HG02798 (cell line): Measurements from ENCODE around the gene MYCL.
"Not testable (repeated sequence)": the region's sequence is repeated elsewhere in the genome, so short reads cannot be mapped to it uniquely, and the experiment has no call there.

Source experiments
- ATAC-seq: cut with Tn5 transposase; IDR thresholded peaks from one replicate; pipeline ENCODE4 v1.9.1; 2021; ENCODE audit warnings: mild to moderate bottlenecking; ENCODE audit not compliant: unreplicated experiment, poor library complexity

The MYCL gene

DNA sequence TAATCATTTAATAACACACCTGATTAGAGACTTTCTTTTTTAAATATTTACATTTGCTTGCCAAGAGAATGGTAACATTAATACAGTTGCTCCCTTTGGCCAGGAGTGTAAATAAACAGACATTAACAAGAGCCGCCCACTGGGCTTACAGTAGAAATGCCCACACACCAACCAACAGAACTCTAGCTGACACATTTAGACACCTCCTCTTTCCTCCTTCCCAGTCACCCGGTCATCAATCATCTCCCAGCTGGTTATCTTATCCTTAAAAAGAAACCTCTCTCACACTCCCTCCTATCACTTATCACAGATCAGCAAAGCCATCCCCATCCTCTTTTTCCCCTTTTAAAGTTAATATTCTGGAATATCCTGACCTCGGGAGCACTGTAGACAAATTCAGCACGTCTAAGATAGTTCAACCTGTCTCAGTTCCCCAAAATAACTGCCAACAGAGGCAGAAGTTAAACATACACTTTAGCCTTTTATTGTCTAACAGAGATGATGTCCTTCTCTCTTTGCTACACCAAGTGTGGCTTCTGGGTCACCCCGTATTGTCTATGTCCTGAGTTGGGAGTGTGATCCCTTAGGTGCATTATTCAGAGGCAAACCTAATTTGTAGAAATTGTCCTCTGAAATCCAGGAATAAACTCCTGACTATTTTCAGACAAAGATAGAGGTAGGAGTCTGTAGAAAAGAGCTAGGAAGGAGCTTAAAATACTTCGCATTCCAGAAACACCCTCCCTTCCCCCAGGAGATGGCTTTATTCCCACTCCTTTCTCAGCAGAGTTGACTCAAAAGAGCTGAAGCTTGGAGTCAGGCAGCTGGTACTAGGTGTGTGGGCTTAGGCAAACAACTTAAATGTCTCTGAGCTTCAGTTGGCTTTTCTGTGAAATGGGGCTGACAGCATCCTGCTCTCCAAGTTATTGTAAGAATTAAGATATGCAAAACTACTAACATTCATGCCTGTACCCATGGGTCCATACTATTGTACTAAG lies 8.8 kb downstream of the MYCL start:
- no peak for ATAC-seq

DNA sequence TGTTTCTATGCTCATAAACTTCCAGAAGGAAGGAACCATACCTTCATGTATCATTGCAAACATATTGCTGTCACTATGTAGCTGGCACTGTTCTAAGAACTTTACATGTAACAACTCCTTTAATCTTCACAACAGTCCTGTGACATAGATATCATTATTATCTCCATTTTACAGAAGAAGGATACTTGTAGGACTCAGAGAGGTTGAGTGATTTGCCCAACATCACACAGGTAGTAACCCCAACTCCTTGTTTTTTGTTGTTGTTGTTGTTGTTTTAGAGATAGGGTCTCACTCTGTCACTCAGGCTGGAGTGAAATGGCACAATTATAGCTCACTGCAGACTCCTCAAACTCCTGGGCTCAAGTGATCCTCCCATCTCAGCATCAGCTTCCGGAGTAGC lies 10.8 kb downstream of the MYCL start:
- no peak for ATAC-seq

DNA sequence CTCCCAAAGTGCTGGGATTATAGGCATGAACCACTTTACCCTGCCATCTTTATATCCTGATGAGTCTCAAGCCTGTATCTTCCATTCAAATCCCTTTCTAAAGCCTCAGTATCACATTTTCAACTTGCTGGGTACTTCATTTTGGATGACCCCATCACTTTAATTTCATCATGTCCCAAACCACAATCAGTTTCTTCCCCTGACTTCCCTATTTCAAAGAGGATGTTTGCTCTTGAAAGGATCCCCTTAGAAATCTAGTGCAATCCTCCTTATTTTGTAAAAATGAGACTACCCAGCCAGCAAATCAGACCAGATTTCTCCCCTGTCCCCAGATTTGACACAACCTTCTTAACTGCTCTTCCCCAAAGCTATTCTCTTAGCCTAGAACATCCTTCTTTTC lies 11.4 kb downstream of the MYCL start:
- ATAC-seq, result no peak

DNA sequence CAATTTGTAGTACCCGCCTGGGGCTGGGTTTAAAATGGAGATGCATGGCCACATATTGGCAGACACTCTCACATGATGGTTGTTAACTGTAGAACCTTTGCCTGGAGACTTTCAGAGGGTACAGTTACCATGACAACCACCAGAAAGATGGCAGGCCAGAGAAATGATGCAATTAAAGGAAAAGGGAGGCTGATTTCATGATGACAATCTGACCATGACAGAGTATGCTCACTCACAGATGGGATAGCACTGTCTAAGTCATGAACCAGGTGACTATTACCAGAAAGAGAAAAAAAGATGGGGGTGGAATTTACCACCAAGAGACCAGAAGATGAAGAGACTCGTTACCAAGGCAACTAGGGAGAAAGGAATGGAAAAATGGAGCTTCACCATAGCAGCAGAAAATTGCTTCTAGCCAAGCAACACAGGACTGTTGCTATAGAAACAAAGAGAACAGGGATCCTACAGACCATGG lies 14.9 kb downstream of the MYCL start:
- no peak for ATAC-seq

DNA sequence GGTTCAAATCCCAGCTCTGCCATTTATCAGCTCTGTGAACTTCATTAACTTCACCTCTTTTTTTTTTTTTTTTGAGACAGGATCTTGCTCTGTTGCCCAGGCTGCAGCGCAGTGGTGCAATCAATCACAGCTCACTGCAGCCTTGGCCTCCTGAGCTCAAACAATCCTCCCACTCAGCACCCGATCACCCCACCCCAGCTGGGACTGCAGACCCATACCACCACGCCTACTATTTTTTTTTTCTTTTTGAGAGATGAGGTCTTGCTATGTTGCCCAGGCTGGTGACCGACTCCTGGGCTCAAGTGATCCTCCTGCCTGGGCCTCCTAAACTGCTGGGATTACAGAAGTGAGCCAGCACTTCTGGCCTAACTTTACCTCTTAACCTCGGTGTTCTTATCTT lies 16.2 kb downstream of the MYCL start:
- no peak for ATAC-seq

DNA sequence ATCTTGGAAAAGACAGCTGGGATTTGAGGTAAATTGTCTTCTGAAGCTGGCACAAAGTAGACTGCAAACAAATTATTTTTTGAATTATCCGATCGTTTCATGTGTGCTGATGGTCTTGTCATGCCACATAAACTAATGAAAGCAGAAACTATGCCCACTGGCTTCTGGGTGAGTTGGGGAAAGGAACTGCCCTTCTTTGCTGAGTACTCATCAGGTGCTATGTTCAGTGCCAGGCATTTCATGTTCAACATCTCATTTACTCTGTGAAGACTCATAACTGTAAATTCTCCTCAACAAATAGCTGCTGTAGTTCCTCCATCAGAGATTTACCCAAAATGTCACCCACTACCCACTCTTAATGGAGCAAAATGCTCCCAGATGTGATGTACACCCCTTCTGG lies 19.6 kb downstream of the MYCL start:
- no peak for ATAC-seq

DNA sequence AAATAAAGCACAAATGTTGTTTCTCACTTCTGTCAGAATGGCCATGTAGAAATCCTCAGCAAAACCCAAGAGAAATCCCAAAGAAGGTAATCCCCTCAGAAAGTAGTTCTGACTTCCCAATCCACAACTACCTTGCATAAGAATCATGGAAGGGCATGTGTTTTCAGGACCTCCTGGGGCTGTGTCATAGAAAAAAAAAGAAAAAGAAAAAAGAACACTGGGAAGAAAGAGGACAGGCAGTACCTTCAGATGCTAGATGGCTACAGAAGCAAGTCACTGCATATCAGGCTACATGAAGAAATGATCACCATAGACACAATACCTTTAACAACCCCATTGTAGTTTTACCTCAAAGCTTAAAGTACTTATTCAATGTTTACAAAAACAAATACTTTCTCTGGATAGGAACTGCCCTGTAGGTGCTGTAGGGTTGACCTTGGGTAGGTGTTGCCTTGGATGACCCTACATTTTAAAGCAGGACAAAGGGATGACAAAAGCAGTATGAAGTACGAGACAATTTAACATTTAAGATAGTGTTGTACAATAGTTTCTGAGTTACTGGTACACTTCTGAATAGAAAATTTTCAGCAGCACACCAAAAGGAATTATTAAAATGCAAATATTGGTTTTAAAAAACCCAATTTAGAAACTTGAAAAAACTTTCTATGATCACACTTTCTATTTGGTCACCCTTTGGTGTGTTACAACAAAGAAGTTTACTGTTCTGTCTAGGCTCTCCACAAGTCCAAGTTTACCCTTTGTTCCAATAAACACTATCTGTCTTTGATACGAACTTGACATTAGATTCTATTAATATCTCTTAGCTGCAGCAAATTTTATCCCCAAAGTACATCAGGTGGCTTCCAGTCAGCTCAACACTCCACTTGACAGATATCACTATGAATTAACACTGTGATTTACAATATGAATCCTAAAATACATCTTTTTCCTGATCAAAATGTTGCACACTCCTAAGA lies 23.4 kb downstream of the MYCL start:
- no peak for ATAC-seq

DNA sequence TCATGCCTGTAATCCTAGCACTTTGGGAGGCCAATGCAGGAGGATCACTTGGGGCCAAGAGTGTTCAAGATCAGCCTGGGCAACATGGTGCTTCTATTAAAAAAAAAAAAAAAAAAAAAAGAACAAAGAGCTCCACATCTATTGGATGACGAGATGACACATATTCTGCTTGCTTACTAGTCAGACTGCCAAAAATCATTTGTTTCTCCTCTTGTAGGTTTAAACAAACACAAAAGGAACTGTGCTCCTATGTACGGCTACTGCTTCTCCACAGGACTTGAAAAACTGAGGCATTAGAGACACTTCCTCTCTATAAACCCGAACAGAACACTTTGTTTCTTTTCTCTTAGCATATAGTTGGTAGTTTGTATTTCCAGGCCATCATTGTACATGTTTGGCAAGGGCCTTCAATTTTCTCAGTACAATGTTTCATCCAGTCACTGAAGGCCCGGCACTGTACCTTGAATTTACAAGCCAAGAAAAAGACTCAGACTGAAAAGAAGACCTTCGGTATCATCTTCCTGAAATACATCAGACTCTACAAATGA lies 24.4 kb downstream of the MYCL start:
- ATAC-seq, result no peak

DNA sequence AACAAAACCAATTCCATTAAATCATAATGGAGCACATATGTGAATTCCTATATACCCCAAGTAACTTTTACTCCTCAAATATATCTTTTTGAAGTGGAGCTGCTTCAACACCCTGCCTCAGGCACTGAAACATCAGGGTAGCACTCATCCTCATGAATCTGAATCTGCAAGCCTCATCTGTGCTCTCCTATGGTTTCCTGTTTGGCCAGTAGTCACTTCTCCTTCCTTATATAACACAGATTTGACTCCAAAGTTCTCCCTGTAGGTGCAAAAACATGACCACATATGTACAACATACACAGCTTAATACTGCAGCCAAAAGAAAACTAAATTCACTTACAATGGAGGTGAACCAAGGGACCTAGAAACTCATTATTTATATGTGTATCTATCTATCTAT lies 25.6 kb downstream of the MYCL start:
- no peak for ATAC-seq

DNA sequence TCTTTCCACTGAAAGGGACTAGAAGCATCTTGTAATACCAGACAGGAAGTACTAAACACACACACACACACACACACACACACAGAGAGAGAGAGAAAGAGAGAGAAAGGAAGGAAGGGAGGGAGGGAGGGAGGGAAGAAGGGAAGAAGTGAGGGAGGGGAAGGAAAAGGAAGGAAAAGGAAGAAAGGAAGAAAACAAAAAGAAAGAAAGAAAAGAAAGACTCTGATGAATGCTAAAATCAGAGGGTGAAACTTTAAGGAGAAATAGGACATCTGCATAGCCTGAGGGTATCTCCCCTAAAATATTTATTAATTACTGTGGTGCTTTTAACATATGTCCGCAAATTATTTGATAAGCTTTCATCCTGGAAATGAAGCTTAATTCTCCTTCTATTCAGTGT lies 29.0 kb downstream of the MYCL start:
- ATAC-seq, result no peak

DNA sequence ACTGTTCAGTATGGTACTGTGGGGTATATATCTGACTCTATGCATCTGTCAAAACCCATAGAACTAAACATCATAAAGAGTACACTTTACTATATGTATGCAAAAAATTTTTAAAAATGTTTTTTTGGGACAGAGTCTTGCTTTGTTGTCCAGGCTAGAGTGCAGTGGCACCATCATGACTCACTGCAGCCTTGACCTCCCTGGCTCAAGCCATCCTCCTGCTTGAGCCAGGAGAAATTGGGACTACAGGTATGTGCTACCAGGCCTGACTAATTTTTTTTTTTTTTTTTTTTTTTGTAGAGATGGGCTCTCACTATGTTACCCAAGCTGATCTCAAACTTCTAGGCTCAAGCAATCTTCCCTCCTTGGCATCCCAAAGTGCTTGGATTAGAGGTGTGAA lies 29.9 kb downstream of the MYCL start:
- no peak for ATAC-seq

DNA sequence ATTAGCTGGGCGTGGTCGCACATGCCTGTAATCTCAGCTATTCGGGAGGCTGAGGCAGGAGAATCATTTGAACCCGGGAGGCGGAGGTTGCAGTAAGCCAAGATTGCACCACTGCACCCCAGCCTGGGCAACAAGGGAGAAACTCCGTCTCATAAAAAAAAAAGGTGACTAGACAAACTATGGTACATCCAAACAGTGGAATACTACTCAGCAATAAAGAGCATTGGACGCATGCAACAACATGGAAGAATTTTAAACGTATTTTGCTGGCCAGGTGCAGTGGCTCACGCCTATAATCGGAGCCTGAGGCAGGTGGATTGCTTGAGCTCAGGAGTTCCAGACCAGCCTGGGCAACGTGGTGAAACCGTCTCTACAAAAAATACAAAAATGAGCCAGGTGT lies 30.7 kb downstream of the MYCL start:
- ATAC-seq, result not testable (repeated sequence)

DNA sequence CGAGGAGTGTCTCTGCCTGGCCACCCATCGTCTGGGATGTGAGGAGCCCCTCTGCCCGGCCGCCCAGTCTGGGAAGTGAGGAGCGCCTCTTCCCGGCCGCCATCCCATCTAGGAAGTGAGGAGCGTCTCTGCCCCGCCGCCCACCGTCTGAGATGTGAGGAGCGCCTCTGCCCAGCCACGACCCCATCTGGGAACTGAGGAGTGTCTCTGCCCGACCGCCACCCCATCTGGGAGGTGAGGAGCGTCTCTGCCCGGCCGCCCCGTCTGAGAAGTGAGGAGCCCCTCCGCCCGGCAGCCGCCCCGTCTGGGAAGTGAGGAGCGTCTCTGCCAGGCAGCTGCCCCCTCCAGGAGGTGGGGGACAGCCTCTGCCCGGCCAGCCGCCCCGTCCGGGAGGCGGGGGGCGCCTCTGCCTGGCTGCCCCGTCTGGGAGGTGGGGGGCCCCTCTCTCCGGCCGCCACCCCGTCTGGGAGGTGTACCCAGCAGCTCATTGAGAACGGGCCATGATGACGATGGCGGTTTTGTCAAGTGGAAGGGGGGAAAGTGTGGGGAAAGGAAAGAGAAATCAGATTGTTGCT lies 32.1 kb downstream of the MYCL start:
- not testable (repeated sequence) for ATAC-seq

DNA sequence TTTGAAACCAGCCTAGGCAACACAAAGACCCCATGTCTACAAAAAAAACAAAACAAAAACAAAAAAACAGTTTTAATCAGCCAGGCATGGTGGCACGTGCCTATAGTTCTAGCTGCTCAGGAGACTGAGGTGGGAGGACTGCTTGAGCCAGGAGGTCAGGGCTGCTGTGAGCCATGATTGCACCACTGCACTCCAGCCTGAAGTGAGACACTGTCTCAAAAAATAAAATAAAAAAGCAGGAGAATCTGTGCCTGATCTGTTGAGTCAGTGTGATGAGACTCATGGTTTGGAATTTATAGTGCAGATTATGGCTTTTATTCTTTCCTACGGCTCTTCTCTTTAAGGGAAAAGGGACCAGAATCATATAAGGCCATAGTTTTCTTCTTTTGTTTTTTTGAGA lies 35.0 kb downstream of the MYCL start:
- ATAC-seq, result no peak

DNA sequence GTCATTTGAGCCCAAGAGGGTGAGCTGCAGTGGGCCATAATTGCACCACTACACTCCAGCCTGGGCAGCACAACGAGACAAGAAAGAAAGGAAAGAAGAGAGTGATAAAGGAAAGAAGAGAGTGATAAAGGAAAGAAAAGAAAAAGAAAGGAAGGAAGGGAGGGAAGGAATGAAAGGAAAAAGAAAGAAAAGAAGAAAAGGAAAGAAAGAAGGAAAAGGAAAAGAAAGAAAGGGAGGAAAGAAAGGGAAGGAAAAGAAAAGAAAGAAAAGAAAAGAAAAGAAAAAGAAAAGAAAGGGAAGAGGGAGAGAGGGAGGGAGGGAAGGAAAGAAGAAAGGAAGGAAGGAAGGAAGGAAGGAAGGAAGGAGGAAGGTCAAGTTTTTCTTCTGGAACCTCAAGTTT lies 36.0 kb downstream of the MYCL start:
- no peak for ATAC-seq

DNA sequence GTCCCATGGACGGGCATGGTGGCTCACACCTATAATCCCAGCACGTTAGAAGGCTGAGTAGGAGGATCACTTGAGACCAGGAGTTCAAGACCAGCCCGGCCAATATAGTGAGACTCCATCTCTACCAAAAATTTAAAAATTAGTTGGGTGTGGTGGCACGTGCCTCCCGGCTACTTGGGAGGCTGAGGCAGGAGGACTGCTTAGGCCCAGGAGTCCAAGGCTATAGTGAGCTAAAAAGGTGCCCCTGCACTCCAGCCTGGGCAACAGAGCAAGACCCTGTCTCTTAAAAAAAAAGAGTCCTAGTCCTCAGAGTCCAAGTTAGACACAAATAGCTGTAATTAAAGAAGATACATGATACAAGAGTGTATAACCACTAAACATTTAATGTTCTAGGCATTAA lies 38.5 kb downstream of the MYCL start:
- ATAC-seq, result no peak

DNA sequence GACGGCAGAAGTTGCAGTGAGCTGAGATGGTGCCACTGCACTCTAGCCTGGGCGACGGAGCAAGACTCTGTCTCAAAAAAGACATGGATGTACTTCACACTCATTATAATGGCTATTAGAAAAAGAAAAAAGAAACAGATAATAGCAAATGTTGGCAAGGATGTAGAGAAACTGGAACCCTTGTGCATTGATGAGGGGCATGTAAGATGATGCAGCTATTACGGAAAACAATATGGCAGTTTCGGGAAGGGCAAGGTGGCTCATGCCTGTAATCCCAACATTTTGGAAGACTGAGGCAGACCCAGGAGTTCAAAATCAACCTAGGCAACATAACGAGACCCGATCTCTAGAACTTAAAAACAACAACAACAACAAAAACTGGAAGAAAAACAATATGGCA lies 40.7 kb downstream of the MYCL start:
- no peak for ATAC-seq

DNA sequence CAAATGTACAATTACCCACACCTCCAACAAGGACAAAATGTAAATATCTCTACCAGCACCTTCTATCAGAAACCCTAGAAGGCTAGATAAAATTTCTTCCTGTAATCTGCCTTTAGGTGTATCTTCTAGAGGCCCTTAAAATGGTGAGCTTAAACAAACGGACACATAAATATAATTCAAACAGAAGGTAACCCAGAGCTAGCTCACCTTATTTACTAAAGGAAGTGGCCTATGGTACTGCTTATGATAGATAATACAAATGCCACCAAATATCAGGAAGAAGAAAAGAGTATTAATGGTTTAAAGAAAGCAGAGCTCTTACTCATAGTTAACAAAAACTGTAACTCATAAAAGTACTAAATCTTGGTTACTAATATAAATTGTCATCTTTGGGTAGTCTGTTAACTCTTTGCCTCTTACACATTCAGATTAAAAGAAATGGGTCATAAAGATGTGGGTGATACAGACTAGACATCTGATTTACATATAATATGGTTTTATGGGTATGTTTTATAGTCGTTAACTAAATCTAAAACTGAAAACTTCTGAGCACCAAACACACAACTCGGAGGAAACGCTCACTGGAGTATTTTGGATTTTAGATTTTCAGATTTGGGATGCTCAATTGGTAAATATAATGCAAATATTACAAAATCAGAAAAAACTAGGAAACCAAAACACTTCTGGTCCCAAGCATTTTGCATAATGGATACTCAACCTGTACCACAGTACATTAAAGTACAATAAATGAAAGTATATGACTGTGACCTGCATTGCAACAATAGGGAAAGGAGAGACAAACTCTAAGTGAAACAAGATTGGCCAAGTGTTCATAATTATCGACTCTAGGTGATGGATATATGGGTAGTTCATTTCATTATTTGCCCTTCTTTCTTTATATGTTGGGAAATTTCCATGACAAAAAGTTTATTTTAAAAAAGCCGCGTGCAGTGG lies 41.6 kb downstream of the MYCL start:
- ATAC-seq, result no peak

DNA sequence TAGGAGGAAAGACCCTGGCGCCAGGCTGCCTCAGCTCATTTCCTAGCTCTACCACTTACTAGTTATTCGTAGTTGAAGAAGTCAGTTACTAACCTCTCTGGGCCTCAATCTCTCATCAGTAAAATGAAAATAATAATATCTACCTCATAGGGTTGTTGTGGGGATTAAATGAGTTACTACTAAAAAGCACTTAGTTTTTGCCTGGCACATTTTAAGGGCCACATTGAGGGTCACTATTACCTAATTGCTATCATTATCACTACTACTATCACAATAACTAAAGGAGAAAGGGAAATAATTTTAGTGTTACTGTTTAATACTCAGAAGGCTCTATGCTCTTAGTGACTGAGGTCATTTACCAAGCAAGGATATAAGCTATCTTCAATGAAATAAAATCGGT lies 43.4 kb downstream of the MYCL start:
- ATAC-seq, result no peak
